Right lobe of liver (tissue), 6 donors: ENCODE data around the gene PAAF1. TPM values are rescaled to one million over a fixed set of nuclear protein-coding genes. Genes with fewer than 3 reads are reported as not detected.
A peak's percentile ranks its signal among the peaks of the same experiment; 100 is the strongest.

Source experiments
- ATAC-seq, 4 donors: fragments of 200-7000 bp; cut with Tn5 transposase; one replicate each; pipeline ENCODE4 v1.9.1; 2020; ENCODE audit warnings: mild to moderate bottlenecking in 4 of 4, moderate library complexity in 4 of 4
- DNase-seq, 3 donors: peaks; one replicate each; pipeline ENCODE4 v3.0.0-alpha.2; 2020
- H3K27ac ChIP-seq, 3 donors: fragments of 200-600 bp; one replicate each; pipeline ENCODE4 v1.8.0; 2022
- H3K27me3 ChIP-seq, 2 donors: fragments of 200-600 bp; one replicate each; pipeline ENCODE4 v1.8.0; 2022
- H3K36me3 ChIP-seq, 4 donors: fragments of 200-600 bp; sonication (generic) in 1 of 4; one replicate each; pipeline versions ENCODE4 v1.5.1 to v1.8.0; 2017 to 2022; ENCODE audit warnings: control low read depth in 1 of 4
- H3K4me1 ChIP-seq, 4 donors: fragments of 200-600 bp; sonication (generic) in 1 of 4; one replicate each; pipeline versions ENCODE4 v1.5.1 to v1.8.0; 2017 to 2022; ENCODE audit warnings: control low read depth in 1 of 4
- H3K4me3 ChIP-seq, 3 donors: fragments of 200-600 bp; one replicate each; pipeline ENCODE4 v1.8.0; 2022
- H3K9me3 ChIP-seq, 4 donors: fragments of 200-600 bp; sonication (generic) in 1 of 4; one replicate each; pipeline versions ENCODE4 v1.5.1 to v1.8.0; 2017 to 2022; ENCODE audit warnings: control low read depth in 1 of 4
- POLR2A ChIP-seq: fragments of 450-650 bp; IDR thresholded peaks from one replicate; pipeline ENCODE4 v1.6.1; 2017; ENCODE audit warnings: antibody characterized with exemption, mild to moderate bottlenecking
- WGBS: methylation state at CpG from one replicate; pipeline ENCODE4 v1.1.6; 2018; ENCODE audit warnings: low coverage, low lambda C conversion rate; ENCODE audit not compliant: insufficient coverage; ENCODE audit errors: missing lambda C conversion rate; 5-methylcytosine and 5-hydroxymethylcytosine counted together
- intact Hi-C, 2 donors: fragments of 100-400 bp; cut with DNase I; formaldehyde crosslinking; loops; one replicate each; pipeline versions ENCODE4 v1.11.2 to v1.14.1; 2022
- total RNA-seq, 6 experiments: library from RNA; depleted of rRNA in 2 of 6; stranded (reverse); fragments of >200 nt in 2 of 6; fragmentation: NEBNext Ultra II Directional in 3 of 6; extraction: Animal tissue kit (Norgen Biotek cat#: 25700) in 3 of 6; gene quantifications; one replicate each; pipeline versions ENCODE4 v1.1.0 to v1.2.4, GENCODE V29; 2016 to 2023
- TF ChIP-seq, protein P1 (sequence below), 4 donors: fragments of 200-600 bp in 3 of 4; fragments of 450-650 bp in 1 of 4; IDR thresholded peaks; one replicate each; pipeline versions ENCODE4 v1.5.1 to v1.8.0; 2016 to 2022; ENCODE audit warnings: antibody characterized with exemption in 4 of 4, mild to moderate bottlenecking in 2 of 4
- donor health status: DM: no; HTN: yes; CAD: no.
- donor health status: DM: no; HTN: no; CAD: no.
- donor health status: DM: no; HTN: no; CAD: no.
- donor health status: DM: no; HTN: yes; CAD: no.
- donor health status: DM: no; HTN: yes; CAD: no.

The PAAF1 gene
- total RNA-seq, 6 experiments from 2014 or later = 7.4 to 15.4 (median 9.1) TPM

DNA sequence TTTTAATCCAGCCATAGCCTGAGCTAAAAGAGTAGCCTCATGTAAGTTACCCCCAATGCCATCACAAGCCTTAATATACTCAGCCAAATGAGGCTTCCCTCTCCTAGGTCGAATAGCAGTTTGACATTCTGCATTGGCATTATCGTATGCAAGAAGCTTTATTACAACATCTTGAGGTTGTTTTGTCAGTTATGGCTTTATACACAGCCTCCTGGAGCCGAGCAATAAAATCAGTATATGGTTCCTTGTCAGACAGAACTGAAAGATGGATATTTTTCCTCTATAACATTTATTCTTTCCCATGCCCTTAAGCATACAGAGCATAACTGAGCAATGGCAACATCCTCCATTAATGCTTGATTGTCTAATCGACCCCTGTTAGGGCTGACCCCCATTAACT, 68.6 kb downstream of the PAAF1 start:
- no peaks in the 10 kb centered on the region for H3K27me3 ChIP-seq
- no peak for DNase-seq
- H3K27ac ChIP-seq = no peak overlapping the region
- TF ChIP-seq POLR2A = no peak
- TF ChIP-seq, protein P1, sequence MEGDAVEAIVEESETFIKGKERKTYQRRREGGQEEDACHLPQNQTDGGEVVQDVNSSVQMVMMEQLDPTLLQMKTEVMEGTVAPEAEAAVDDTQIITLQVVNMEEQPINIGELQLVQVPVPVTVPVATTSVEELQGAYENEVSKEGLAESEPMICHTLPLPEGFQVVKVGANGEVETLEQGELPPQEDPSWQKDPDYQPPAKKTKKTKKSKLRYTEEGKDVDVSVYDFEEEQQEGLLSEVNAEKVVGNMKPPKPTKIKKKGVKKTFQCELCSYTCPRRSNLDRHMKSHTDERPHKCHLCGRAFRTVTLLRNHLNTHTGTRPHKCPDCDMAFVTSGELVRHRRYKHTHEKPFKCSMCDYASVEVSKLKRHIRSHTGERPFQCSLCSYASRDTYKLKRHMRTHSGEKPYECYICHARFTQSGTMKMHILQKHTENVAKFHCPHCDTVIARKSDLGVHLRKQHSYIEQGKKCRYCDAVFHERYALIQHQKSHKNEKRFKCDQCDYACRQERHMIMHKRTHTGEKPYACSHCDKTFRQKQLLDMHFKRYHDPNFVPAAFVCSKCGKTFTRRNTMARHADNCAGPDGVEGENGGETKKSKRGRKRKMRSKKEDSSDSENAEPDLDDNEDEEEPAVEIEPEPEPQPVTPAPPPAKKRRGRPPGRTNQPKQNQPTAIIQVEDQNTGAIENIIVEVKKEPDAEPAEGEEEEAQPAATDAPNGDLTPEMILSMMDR (IDR thresholded peaks at IDR 0.05) = no peak
- H3K4me3 ChIP-seq = no peak overlapping the region
- no peaks in the 10 kb centered on the region for H3K9me3 ChIP-seq
- ATAC-seq = no peak
- H3K4me1 ChIP-seq = no peaks in the 10 kb centered on the region
- 56% methylated on average over 4 of the region's 4 CpGs for WGBS
- H3K36me3 ChIP-seq = no peaks in the 10 kb centered on the region
- intact Hi-C loops = no loop called here

DNA sequence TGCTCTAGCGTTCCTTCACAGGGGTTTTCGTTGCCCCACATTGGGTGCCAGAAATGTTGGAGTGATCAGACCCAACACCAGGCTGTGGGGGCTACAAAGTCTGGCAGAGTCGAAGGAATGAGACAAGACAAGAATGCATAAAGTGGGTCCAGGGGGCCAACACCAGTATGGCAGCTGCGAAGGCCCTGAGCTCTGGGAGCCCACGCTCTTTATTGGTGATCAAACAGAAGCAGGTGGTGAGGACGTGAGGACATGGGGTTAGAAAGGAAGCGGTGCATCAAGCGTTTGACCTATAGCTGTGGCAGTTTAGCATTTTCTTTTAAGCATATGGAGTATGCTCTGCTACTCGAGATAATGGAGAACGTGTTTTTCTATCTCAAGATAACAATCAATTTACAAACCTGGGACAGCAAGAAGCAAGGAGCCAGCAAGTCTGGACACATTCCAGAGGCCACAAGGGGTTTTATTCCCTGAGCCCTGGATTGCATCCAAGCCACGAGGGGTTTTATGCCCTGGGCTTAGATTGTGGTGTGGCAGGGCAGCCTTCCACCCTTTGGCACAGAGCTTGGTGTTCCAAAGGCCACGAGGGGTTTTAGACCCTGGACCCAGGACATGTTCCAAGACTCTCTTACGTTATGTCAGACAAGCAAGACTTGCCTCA, 70.1 kb downstream of the PAAF1 start:
- ATAC-seq (no peak), DNase-seq (peak in 1 of 3 donors; percentile 7)
- 73% methylated on average over 12 of the region's 13 CpGs for WGBS
- intact Hi-C loops = no loop called here
- H3K4me3 ChIP-seq = no peak overlapping the region
- no peaks in the 10 kb centered on the region for H3K9me3 ChIP-seq
- TF ChIP-seq, protein P1 (IDR thresholded peaks at IDR 0.05) = no peak
- no peak for TF ChIP-seq POLR2A
- no peak overlapping the region for H3K27ac ChIP-seq
- H3K36me3 ChIP-seq = no peaks in the 10 kb centered on the region
- no peaks in the 10 kb centered on the region for H3K27me3 ChIP-seq
- no peaks in the 10 kb centered on the region for H3K4me1 ChIP-seq

DNA sequence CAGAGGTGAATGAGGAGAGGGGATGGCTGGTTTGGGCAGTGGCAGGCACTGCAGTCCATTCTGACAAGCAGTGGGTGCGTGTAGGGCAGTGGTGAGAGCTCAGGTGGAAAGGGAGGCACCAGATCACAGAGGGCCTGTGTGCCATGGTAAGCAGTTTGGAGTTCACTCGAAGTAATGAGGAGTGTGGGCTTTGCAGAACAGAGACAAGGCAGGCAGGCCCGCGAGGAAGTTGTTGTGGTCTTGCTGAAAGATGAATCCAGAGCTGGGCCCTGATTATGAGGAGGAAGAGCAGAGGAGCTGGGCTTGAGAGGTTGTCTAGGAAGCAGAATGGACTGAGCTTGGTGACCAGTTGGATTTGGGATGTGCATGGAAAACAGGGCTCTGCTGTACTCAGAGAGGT, 72.4 kb downstream of the PAAF1 start:
- Histone ChIP-seq H3K27ac (no peak overlapping the region), H3K27me3 (no peaks in the 10 kb centered on the region), H3K9me3 (no peaks in the 10 kb centered on the region), H3K4me1 (no peaks in the 10 kb centered on the region), H3K36me3 (no peaks in the 10 kb centered on the region), H3K4me3 (no peak overlapping the region)
- ATAC-seq = no peak
- intact Hi-C loops = no loop called here
- TF ChIP-seq, protein P1 (IDR thresholded peaks at IDR 0.05) = no peak
- WGBS = 69% methylated on average over 4 of the region's 4 CpGs
- peak in 1 of 3 donors; percentile 2 for DNase-seq

- Histone ChIP-seq H3K4me3 (no peak overlapping the region), H3K27ac (no peak overlapping the region), H3K27me3 (no peaks in the 10 kb centered on the region), H3K4me1 (no peaks in the 10 kb centered on the region), H3K9me3 (no peaks in the 10 kb centered on the region), H3K36me3 (no peaks in the 10 kb centered on the region)
- no peak for ATAC-seq
- DNase-seq = no peak
- WGBS = 84% methylated on average over 4 of the region's 5 CpGs
- intact Hi-C loops = no loop called here
- TF ChIP-seq, protein P1 (IDR thresholded peaks at IDR 0.05) = no peak
- TF ChIP-seq POLR2A = no peak
Observed at GRCh38 chr11:73949912-73950311, 73.1 kb downstream of the PAAF1 start.
